Measurements from ENCODE around the gene ELOB.

ELOB gene

DNA sequence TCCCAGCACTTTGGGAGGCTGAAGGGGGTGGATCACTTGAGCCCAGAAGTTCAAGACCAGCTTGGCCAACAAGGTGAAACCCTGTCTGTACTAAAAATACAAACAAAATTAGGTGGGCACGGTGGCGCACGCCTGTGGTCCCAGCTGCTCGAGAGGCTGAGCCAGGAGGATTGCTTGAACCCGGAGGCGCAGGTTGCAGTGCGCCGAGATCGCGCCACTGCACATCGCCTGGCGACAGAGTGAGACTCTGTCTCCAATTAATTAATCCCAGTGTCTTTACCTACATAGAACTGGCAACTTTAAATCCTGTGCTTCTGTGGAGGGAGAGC is 1.5 kb upstream of the ELOB start:
- TF ChIP-seq TAF1 (IDR thresholded peaks at IDR 0.05; ENCODE audit: borderline replicate concordance, insufficient read depth, low read length) = no peak
- no peak for TF ChIP-seq FOXP2 (optimal IDR thresholded peaks at IDR 0.05; ENCODE audit: borderline replicate concordance, extremely low read depth, extremely low read length, insufficient read depth)
- no peak for TF ChIP-seq SIN3A (IDR thresholded peaks at IDR 0.05; ENCODE audit: borderline replicate concordance, insufficient read depth, low read length)
- TF ChIP-seq, protein P1, sequence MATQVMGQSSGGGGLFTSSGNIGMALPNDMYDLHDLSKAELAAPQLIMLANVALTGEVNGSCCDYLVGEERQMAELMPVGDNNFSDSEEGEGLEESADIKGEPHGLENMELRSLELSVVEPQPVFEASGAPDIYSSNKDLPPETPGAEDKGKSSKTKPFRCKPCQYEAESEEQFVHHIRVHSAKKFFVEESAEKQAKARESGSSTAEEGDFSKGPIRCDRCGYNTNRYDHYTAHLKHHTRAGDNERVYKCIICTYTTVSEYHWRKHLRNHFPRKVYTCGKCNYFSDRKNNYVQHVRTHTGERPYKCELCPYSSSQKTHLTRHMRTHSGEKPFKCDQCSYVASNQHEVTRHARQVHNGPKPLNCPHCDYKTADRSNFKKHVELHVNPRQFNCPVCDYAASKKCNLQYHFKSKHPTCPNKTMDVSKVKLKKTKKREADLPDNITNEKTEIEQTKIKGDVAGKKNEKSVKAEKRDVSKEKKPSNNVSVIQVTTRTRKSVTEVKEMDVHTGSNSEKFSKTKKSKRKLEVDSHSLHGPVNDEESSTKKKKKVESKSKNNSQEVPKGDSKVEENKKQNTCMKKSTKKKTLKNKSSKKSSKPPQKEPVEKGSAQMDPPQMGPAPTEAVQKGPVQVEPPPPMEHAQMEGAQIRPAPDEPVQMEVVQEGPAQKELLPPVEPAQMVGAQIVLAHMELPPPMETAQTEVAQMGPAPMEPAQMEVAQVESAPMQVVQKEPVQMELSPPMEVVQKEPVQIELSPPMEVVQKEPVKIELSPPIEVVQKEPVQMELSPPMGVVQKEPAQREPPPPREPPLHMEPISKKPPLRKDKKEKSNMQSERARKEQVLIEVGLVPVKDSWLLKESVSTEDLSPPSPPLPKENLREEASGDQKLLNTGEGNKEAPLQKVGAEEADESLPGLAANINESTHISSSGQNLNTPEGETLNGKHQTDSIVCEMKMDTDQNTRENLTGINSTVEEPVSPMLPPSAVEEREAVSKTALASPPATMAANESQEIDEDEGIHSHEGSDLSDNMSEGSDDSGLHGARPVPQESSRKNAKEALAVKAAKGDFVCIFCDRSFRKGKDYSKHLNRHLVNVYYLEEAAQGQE (IDR thresholded peaks at IDR 0.05; ENCODE audit: insufficient read depth in 1 of 2, low read depth in 2 of 2, low read length in 2 of 2) = no peak
- TF ChIP-seq POLR2AphosphoS5 (IDR thresholded peaks at IDR 0.05; ENCODE audit: low read depth, low read length) = no peak

DNA sequence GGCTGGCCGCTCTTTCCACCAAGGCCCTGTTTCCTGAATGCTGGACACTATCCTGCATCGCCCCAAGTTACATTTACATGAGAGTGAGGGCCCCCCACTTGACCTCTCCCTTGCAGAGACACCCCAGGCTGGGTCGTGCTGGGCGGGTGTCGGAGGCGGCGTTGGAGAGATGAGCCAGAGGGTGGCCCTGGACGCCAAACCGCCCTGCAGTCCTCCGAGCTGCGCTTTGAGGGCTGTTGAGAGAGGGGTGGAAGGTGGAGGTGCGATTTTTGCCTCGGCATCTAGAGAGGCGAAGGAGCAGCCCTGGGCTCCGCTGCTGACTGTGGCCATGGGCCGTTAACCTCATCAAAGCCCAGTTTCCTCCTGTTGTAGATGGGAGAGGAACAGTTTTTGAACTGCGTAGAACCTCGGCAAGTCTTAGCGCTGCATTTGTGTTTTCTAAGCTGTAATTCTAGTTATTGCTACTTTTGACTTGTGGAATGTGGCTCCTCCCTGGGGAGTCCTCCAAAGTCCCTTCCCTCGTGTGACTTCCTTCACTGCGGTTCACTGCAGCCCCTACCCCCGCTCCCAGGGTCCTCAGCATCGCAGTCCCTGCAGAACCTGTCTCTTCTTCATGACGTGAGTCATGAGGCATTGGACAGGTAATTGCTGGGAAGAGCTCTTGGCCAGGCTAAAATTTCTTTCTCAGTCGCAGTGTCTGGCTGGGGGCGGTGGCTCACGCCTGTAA is 986 bp upstream of the ELOB start:
- TF ChIP-seq FOXP2 (optimal IDR thresholded peaks at IDR 0.05; ENCODE audit: borderline replicate concordance, extremely low read depth, extremely low read length, insufficient read depth) = no peak
- no peak for TF ChIP-seq SIN3A (IDR thresholded peaks at IDR 0.05; ENCODE audit: borderline replicate concordance, insufficient read depth, low read length)
- TF ChIP-seq, protein P1 (IDR thresholded peaks at IDR 0.05; ENCODE audit: insufficient read depth in 1 of 2, low read depth in 2 of 2, low read length in 2 of 2) = no peak
- no peak for TF ChIP-seq TAF1 (IDR thresholded peaks at IDR 0.05; ENCODE audit: borderline replicate concordance, insufficient read depth, low read length)
- TF ChIP-seq POLR2AphosphoS5 (IDR thresholded peaks at IDR 0.05; ENCODE audit: low read depth, low read length) = no peak; the same call in 1 of the 2 replicates

DNA sequence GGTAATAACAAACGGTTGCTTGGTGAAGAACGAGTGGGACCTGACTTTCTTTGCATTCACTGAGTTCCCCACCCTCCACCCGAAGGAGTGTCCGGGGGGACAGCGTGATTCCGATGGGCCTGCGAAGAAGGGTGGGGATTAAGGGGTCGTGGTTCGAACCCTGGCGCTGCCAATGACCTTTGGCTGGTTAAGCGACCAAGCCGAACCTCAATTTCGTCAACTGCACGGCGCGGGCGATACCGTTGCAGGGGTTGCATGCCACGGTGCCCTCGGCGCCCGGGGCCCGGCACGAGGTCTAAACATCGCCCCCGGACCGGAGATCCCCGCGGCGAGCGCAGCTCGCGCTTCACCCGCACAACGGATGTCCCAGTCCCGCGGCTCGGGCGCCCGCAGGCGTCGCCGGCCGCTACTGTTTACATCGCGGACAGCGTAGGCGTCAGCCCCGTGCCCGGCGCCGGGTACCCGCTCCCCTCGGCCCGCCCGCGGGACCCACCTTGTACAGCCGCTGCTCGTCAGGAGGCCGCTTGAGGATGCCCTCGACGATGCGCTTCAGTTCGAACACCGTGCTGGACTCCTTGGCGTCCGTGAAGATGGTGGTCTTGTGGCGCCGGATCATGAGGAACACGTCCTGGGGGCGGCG is 460 bp downstream of the ELOB start:
- TF ChIP-seq, protein P1 (IDR thresholded peaks at IDR 0.05; ENCODE audit: insufficient read depth in 1 of 2, low read depth in 2 of 2, low read length in 2 of 2) = no peak
- TF ChIP-seq SIN3A (IDR thresholded peaks at IDR 0.05; ENCODE audit: borderline replicate concordance, insufficient read depth, low read length) (no peak), TAF1 (IDR thresholded peaks at IDR 0.05; ENCODE audit: borderline replicate concordance, insufficient read depth, low read length) (no peak), POLR2AphosphoS5 (IDR thresholded peaks at IDR 0.05; ENCODE audit: low read depth, low read length) (no peak)

DNA sequence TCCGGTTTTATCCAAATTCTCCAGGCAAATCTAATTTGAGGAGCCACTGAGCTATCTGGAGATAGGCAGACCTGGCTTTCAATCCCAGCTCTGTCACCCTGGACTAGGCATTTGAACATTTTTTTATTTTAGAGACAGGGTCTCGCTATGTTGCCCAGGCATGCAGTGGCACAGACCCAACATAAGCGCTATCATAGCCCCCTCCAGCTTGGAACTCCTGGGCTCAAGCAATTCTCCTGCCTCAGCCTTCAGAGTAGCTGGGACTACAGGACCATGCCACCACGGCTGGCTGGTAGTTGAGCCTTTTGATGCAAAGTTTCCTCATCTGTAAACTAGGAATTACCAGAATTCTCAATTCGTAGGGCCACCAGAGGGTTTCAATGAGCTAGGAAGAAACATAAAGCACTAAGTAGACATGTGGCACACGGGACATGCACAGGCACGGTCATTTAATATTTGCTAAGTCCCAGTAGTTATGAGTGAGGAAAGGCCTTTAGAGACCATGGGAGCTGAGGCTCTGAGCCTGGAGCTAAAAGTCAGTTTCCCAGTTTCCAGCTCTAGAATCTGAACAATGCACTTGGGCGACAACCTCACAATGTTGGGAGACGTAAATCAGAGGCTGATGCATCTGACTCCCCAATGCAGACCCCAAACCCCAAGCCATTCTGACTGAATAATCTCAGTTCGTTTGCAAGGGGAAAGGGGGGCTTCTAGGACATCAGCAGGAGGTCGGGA is 1.1 kb downstream of the ELOB start:
- TF ChIP-seq, protein P1 (IDR thresholded peaks at IDR 0.05; ENCODE audit: insufficient read depth in 1 of 2, low read depth in 2 of 2, low read length in 2 of 2) = no peak
- TF ChIP-seq FOXP2 (optimal IDR thresholded peaks at IDR 0.05; ENCODE audit: borderline replicate concordance, extremely low read depth, extremely low read length, insufficient read depth) (no peak), SIN3A (IDR thresholded peaks at IDR 0.05; ENCODE audit: borderline replicate concordance, insufficient read depth, low read length) (no peak), TAF1 (IDR thresholded peaks at IDR 0.05; ENCODE audit: borderline replicate concordance, insufficient read depth, low read length) (no peak), POLR2AphosphoS5 (IDR thresholded peaks at IDR 0.05; ENCODE audit: low read depth, low read length) (no peak)
